Testis (tissue), 2 donors: ENCODE results near the gene TWNK.

Source experiments
- CTCF ChIP-seq, 3 experiments: fragments of 450-650 bp in 2 of 3; fragments of 200-600 bp in 1 of 3; sonication (generic) in 1 of 3; IDR thresholded peaks; one replicate each; pipeline ENCODE4 v1.5.1; 2016 to 2019; ENCODE audit warnings: antibody characterized with exemption in 3 of 3, mild to moderate bottlenecking in 2 of 3, moderate library complexity in 1 of 3
- POLR2A ChIP-seq: fragments of 450-650 bp; IDR thresholded peaks from one replicate; pipeline ENCODE4 v1.6.1; 2017; ENCODE audit warnings: antibody characterized with exemption, mild to moderate bottlenecking, moderate library complexity

DNA sequence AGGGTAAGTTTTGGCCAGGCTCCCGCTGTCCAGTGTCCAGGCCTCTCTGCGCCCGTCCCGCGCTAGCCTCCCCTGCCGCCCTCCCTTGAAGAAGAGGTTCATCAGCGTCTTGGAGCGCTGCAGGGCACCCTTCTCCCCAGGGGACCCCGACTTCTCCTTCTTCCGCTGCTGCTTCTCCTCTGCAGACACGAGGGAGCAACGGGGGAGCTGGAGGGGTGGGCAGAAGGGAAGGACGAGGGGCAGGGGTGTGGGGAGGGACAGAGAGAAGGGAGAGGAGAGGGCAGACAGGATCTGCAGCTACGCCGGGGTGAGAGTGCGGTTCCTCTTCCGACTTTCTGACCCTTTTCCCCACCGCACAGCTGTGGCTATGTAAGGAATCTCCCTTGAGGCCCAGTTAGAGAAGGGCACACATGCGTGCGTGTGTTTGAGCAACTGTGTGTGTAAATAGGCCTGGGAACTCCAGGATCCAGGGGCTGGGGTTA, 30.8 kb downstream of the TWNK start:
- no peak for TF ChIP-seq POLR2A
- TF ChIP-seq CTCF (IDR thresholded peaks at IDR 0.05) = no peak
